OCI-LY3 (cell line): ENCODE measurements around the gene DPP6.

Experiments
- H2AFZ ChIP-seq: fragments of 200-600, 300-600 bp; shearing (Covaris generic); 2 replicates; pipeline ENCODE4 v1.6.0; 2014; ENCODE audit warnings: antibody characterized with exemption, low read depth, low read length
- H3K27ac ChIP-seq: fragments of 200-600, 300-600 bp; sonication (generic); 2 replicates; pipeline ENCODE4 v1.5.1; 2014; ENCODE audit warnings: mild to moderate bottlenecking, low read length, moderate library complexity, mixed read lengths
- H3K27me3 ChIP-seq: fragments of 200-600, 300-600 bp; sonication (generic); 2 replicates; pipeline ENCODE4 v1.6.1; 2014; ENCODE audit warnings: low read depth, low read length, mixed read lengths
- H3K36me3 ChIP-seq: fragments of 200-600, 300-600 bp; sonication (generic); replicated peaks from 2 replicates; pipeline ENCODE3; 2014; ENCODE audit warnings: low read depth, low read length, mixed read lengths
- H3K4me1 ChIP-seq: fragments of 300-600, 200-600 bp; sonication (generic); 2 replicates; pipeline ENCODE4 v1.6.1; 2014; ENCODE audit warnings: low read length, mixed read lengths
- H3K4me2 ChIP-seq: fragments of 200-600, 300-600 bp; sonication (generic); 2 replicates; pipeline ENCODE4 v1.6.1; 2014; ENCODE audit warnings: low read length, mixed read lengths
- H3K4me3 ChIP-seq: fragments of 300-600, 200-600 bp; sonication (generic); 2 replicates; pipeline ENCODE4 v1.5.1; 2014; ENCODE audit warnings: antibody characterized with exemption, mild to moderate bottlenecking, low read length, moderate library complexity
- H3K79me2 ChIP-seq: fragments of 300-600, 200-600 bp; shearing (Covaris generic); 2 replicates; pipeline ENCODE4 v1.6.1; 2014; ENCODE audit warnings: mild to moderate bottlenecking, low read length, mixed read lengths
- H3K9ac ChIP-seq: fragments of 300-600, 200-600 bp; shearing (Covaris generic); 2 replicates; pipeline ENCODE4 v1.6.0; 2014; ENCODE audit warnings: mild to moderate bottlenecking, low read length, moderate library complexity
- H3K9me3 ChIP-seq: fragments of 200-600, 300-600 bp; shearing (Covaris generic); 2 replicates; pipeline ENCODE4 v1.6.1; 2014; ENCODE audit warnings: low read length, mixed read lengths; ENCODE audit not compliant: insufficient read depth
- H4K20me1 ChIP-seq: fragments of 200-600, 300-600 bp; sonication (generic); 2 replicates; pipeline ENCODE4 v1.6.1; 2016; ENCODE audit warnings: low read length, mixed read lengths; ENCODE audit not compliant: insufficient read depth
- CTCF ChIP-seq: fragments of 200-600, 300-600 bp; sonication (generic); IDR thresholded peaks from 2 replicates; pipeline ENCODE4 v1.5.1; 2014; ENCODE audit warnings: antibody characterized with exemption, low read length, low read depth
- EZH2phosphoT487 ChIP-seq: fragments of 200-600 bp; shearing (Covaris generic); IDR thresholded peaks from 2 replicates; pipeline ENCODE4 v1.6.1; 2018; ENCODE audit warnings: antibody characterized with exemption, mixed run types, low read depth

DPP6 gene

GRCh38 chr7:154652564-154652963 lies 600.4 kb downstream of the DPP6 start:
- H3K9me3 ChIP-seq = no peaks in the 10 kb centered on the region
- no peaks in the 10 kb centered on the region for H3K36me3 ChIP-seq
- no peak overlapping the region for H3K4me3 ChIP-seq
- H3K9ac ChIP-seq = no peak overlapping the region
- H2AFZ ChIP-seq = no peak overlapping the region
- H3K27me3 ChIP-seq = no peaks in the 10 kb centered on the region
- H3K79me2 ChIP-seq = no peaks in the 10 kb centered on the region
- no peaks in the 10 kb centered on the region for H4K20me1 ChIP-seq
- H3K4me2 ChIP-seq = no peak overlapping the region
- no peak overlapping the region for H3K27ac ChIP-seq
- H3K4me1 ChIP-seq = no peaks in the 10 kb centered on the region
- TF ChIP-seq CTCF (no peak), EZH2phosphoT487 (no peak)

GRCh38 chr7:154653281-154653680 lies 601.1 kb downstream of the DPP6 start:
- Histone ChIP-seq H3K4me2 (no peak overlapping the region), H3K9ac (no peak overlapping the region), H3K79me2 (no peaks in the 10 kb centered on the region), H2AFZ (no peak overlapping the region), H3K4me1 (no peaks in the 10 kb centered on the region), H4K20me1 (no peaks in the 10 kb centered on the region), H3K36me3 (no peaks in the 10 kb centered on the region), H3K27me3 (no peaks in the 10 kb centered on the region), H3K27ac (no peak overlapping the region), H3K9me3 (no peaks in the 10 kb centered on the region), H3K4me3 (no peak overlapping the region)
- TF ChIP-seq EZH2phosphoT487 (no peak), CTCF (no peak)

GRCh38 chr7:154656618-154657017 lies 604.4 kb downstream of the DPP6 start:
- no peak overlapping the region for H3K9ac ChIP-seq
- no peaks in the 10 kb centered on the region for H3K36me3 ChIP-seq
- no peaks in the 10 kb centered on the region for H3K9me3 ChIP-seq
- H3K4me1 ChIP-seq = no peaks in the 10 kb centered on the region
- H3K79me2 ChIP-seq = no peaks in the 10 kb centered on the region
- no peak overlapping the region for H3K4me2 ChIP-seq
- TF ChIP-seq CTCF (no peak), EZH2phosphoT487 (no peak)
- H4K20me1 ChIP-seq = no peaks in the 10 kb centered on the region
- H3K4me3 ChIP-seq = no peak overlapping the region
- H3K27ac ChIP-seq = no peak overlapping the region
- no peak overlapping the region for H2AFZ ChIP-seq
- H3K27me3 ChIP-seq = no peaks in the 10 kb centered on the region

- TF ChIP-seq EZH2phosphoT487 = no peak
- no peak for TF ChIP-seq CTCF
- H2AFZ ChIP-seq = no peak overlapping the region
- no peak overlapping the region for H3K4me2 ChIP-seq
- H3K36me3 ChIP-seq = no peaks in the 10 kb centered on the region
- no peak overlapping the region for H3K4me3 ChIP-seq
- H3K27me3 ChIP-seq = no peaks in the 10 kb centered on the region
- H3K27ac ChIP-seq = no peak overlapping the region
- no peaks in the 10 kb centered on the region for H3K4me1 ChIP-seq
- H4K20me1 ChIP-seq = no peaks in the 10 kb centered on the region
- H3K79me2 ChIP-seq = no peaks in the 10 kb centered on the region
- H3K9me3 ChIP-seq = no peaks in the 10 kb centered on the region
- H3K9ac ChIP-seq = no peak overlapping the region
Measured at GRCh38 chr7:154666768-154667167, 614.6 kb downstream of the DPP6 start.
